ENCODE results near the gene AQP12A. TPM values are rescaled to one million over a fixed set of nuclear protein-coding genes. Genes with fewer than 3 reads are reported as not detected.

Gene AQP12A
- total RNA-seq, 3 donors from 2014 or later, result not detected

DNA sequence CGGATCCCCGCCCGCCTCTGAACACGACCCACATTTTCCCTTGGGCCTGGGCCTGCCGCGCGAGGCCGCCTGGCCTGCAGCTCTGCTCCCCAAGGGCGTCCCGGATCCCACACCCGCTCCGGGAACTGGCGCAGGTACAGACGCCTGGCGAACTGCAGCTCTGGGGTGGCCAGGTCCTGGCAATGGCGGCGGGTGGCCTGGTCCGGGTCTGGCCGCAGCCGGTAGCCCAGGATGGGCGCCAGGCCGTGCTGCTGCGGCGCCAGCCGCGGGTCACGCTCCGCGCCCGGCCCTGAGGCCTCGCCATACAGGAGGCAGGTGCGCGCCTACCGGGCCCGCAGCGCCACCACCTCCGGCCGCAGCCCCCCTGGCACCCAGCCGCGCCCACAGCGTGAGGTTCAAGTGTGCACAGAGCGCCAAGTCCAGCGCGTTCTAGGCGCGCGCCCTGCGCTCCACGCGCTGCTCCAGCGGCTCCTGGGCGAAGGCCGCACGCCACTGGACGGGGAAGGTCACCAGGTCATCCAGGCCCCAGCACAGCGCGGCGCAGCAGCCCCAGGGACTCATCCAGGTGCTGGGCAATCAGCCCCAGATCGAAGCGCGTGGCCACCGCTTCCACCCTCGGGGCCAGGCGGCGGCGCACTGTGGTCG is 9.5 kb downstream of the AQP12A start:
- H3K27me3 ChIP-seq, result peaks cover 0 to 46% of the 10 kb centered on the region in 2 donors
- TF ChIP-seq POLR2AphosphoS5 (IDR thresholded peaks at IDR 0.05), result no peak
- TF ChIP-seq, protein P1, sequence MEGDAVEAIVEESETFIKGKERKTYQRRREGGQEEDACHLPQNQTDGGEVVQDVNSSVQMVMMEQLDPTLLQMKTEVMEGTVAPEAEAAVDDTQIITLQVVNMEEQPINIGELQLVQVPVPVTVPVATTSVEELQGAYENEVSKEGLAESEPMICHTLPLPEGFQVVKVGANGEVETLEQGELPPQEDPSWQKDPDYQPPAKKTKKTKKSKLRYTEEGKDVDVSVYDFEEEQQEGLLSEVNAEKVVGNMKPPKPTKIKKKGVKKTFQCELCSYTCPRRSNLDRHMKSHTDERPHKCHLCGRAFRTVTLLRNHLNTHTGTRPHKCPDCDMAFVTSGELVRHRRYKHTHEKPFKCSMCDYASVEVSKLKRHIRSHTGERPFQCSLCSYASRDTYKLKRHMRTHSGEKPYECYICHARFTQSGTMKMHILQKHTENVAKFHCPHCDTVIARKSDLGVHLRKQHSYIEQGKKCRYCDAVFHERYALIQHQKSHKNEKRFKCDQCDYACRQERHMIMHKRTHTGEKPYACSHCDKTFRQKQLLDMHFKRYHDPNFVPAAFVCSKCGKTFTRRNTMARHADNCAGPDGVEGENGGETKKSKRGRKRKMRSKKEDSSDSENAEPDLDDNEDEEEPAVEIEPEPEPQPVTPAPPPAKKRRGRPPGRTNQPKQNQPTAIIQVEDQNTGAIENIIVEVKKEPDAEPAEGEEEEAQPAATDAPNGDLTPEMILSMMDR (IDR thresholded peaks at IDR 0.05), result no peak
- no peak for TF ChIP-seq POLR2A (IDR thresholded peaks at IDR 0.05)
- intact Hi-C loops (cut with DNase I; ENCODE audit: low total_unique reads), result no loop called here
- no peaks in the 10 kb centered on the region for H3K36me3 ChIP-seq
- peak overlapping the region in 1 of 3 donors; percentile 15 for H3K4me3 ChIP-seq
- no peak for DNase-seq (ENCODE audit: low spot score in 2 of 2)
- H3K9me3 ChIP-seq, result no peaks in the 10 kb centered on the region
- no peak overlapping the region for H3K27ac ChIP-seq
- no peaks in the 10 kb centered on the region for H3K4me1 ChIP-seq

DNA sequence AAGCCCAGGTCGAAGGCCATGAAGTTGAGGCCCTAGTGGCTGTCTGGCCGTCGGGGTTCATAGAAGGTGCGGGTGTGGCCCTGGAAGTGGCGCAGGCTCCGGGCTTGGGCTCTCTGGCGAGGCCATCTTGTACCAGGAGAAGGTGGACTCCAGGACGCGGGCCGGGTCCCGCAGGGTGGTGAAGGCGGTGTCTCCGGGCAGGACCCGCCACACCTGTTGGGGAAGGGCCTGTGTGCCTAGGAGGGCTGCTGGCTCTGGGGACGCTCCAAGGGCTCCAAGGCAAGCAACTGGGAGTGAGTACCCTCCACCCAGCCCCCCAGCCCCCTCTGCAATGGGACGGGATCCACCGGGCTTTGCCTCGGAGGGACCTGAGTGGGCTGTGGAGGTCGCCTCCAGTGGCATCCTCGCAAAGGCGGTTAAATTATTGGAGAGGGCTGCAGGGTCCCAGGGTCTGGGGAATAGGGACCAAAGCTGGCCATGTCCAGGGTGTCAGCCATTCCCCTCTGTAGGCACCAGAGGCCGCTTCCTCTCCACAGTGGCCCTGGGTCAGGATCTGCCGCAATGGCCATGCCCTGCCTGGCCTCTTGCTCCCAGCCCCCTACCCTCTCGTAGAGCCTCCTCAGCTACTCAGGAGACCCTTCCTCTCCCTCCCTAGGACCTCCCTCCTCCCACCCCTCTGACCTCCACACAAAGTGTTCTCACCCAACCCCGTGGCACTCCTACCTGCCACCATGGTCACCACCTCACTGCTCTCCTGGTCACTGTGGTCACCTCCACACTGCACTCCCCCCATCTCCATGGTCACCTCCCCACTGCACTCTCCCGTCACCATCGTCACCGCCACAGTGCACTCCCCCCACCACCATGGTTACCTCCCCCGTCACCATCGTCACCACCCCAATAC is 10.3 kb downstream of the AQP12A start:
- H3K4me1 ChIP-seq, result no peaks in the 10 kb centered on the region
- H3K4me3 ChIP-seq, result no peak overlapping the region
- peaks cover 0 to 46% of the 10 kb centered on the region in 2 donors for H3K27me3 ChIP-seq
- no peaks in the 10 kb centered on the region for H3K36me3 ChIP-seq
- DNase-seq (ENCODE audit: low spot score in 2 of 2), result no peak
- H3K27ac ChIP-seq, result no peak overlapping the region
- no peaks in the 10 kb centered on the region for H3K9me3 ChIP-seq
- TF ChIP-seq, protein P1 (IDR thresholded peaks at IDR 0.05), result no peak
- TF ChIP-seq POLR2A (IDR thresholded peaks at IDR 0.05) (no peak), POLR2AphosphoS5 (IDR thresholded peaks at IDR 0.05) (no peak)
- intact Hi-C loops (cut with DNase I; ENCODE audit: low total_unique reads), result no loop called here

DNA sequence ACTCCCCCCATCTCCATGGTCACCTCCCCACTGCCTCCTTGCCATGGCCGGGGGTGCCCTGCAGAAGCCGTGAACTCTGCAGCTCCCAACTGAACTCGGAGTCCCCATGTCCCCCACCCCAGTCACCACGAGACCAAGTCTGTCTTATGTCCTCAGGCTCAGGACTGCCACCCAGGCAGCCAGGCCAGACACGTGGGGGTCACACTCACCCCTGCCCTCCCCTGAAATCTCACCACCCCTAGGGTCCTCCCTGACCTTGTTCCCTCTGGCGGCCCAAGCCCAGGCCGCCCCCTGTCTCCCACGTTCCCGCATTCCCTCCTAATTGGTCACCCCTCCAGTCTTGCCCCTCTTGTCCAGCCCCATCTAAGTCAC is 11.0 kb downstream of the AQP12A start:
- intact Hi-C loops (cut with DNase I; ENCODE audit: low total_unique reads), result no loop called here
- peaks cover 0 to 46% of the 10 kb centered on the region in 2 donors for H3K27me3 ChIP-seq
- H3K4me1 ChIP-seq, result no peaks in the 10 kb centered on the region
- no peak overlapping the region for H3K27ac ChIP-seq
- TF ChIP-seq, protein P1 (IDR thresholded peaks at IDR 0.05), result no peak
- TF ChIP-seq POLR2A (IDR thresholded peaks at IDR 0.05), result no peak
- TF ChIP-seq POLR2AphosphoS5 (IDR thresholded peaks at IDR 0.05), result no peak
- no peak for DNase-seq (ENCODE audit: low spot score in 2 of 2)
- no peaks in the 10 kb centered on the region for H3K9me3 ChIP-seq
- H3K36me3 ChIP-seq, result no peaks in the 10 kb centered on the region
- H3K4me3 ChIP-seq, result no peak overlapping the region

DNA sequence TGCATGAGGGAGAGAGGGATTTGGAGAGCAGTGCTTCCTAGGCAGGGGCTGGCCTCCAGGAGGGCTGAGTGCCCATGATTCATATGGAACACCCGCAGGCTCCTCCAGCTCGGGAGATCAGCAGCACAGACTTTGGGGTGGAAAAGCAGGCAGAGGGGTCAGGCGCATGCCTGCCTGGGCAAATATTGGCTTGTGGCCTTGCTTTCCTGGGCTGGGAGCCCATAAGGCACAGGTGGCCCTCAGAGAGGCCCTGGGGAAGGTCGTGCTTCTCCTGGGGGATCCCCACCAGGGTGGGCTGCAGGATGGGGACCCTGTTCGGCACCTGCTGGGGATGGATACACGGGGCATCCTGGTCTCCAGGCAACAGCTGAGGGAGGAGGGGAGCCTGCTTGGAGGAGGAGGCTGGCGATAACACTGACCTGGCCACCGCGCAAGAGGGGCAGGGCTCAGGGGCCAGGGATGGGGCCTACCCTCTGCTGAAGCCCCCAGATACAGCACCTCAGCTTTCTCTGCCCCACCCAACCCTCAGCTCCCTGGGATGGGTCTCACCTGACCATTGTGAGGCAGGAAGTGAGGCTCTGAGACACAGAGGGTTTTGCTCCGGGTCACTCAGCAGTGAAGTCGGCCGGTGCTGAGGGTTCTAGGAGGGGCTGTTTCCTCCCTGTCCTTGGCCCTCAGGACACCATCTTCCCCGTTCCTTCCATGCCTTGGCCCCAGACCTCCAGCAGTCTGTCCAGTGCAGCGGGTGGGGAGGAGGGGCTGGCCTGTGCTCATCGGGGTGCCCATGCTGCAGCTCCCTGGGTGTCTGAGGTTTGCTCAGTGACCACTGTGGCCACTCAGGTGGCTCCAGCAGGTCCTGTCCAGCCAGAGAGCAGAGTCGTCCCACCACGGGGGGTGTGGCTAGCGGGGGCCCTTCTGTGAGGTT is 12.0 kb downstream of the AQP12A start:
- DNase-seq (ENCODE audit: low spot score in 2 of 2), result no peak
- H3K4me1 ChIP-seq, result no peaks in the 10 kb centered on the region
- no peak overlapping the region for H3K4me3 ChIP-seq
- TF ChIP-seq, protein P1 (IDR thresholded peaks at IDR 0.05), result no peak
- no peaks in the 10 kb centered on the region for H3K9me3 ChIP-seq
- intact Hi-C loops (cut with DNase I; ENCODE audit: low total_unique reads), result no loop called here
- H3K36me3 ChIP-seq, result no peaks in the 10 kb centered on the region
- H3K27ac ChIP-seq, result no peak overlapping the region
- H3K27me3 ChIP-seq, result peaks cover 0 to 51% of the 10 kb centered on the region in 2 donors
